ENCODE results near the gene GPR3.

Gene GPR3

DNA sequence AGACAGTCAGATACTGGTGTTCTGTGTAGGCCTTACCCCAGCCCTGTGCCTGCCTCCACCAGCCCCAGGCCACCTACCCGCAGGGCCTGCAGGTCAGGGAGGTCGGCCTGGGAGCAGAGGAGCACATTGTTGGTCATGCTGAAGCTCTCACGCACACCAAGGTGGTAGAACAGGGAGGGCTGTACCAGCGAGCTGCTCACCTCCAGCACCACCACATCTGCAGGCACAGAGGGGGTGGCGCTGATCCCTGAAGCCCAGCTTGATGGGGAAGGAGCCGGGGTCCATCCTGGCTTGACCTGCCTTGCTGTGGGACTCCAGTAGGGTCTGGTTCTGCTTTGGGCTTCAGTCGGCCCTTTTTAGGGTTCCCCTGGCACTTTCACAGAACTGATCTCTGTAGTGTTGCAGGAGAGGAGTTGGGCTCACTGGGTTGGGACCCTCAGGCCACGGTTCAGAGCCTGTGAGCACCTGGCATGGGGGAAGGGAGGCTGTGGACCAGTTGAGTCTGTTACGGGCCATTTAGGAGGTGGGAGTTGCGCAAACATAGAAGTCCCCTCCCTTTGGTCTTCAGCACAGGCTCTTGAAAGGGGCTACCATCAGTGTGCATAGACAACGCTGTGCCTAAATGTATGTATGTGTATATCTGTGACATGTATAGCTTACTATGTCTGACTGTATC, 27.6 kb upstream of the GPR3 start:
- TF ChIP-seq GATA1 (IDR thresholded peaks at IDR 0.05; ENCODE audit: low read depth, low read length) (no peak), POLR2A (IDR thresholded peaks at IDR 0.05; ENCODE audit: low read length) (no peak)
- no peak for DNase-seq

DNA sequence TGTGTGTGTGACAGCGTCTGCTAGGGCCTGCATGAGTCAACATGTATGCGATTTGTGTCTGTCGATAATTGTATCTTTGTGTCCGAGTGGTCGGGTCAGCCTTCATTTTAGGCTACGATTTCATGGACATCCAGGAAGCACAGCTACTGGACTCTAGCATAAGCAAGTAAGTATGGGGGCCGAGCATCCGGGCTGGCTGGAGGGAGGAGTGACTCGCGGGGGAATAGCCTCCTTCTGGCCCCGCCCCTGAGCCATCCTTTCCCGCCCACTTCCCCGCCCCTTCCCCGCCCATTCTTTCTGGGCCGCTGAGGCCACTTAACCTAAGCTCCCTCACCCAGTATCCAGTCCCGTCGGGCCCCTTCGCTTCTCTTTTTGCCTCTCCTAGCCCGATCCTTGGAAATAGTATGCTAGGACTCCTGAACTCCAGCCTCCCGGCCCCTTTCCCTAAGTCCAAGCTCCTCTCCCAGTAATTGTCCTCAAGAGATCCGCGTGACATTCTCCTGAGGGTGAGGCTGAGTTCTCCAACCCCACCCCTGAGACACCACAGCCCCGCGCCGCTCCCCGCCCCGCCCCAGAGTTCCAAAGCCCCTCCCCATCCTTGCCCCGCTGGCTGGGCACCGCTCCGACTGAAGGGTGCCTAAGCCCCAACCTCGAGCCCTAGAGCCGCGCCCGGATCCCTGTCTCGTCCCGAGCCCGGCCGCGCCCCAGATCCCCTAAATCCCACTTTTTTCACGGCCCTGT, 26.9 kb upstream of the GPR3 start:
- peak in 1 of 2 experiments; percentile 91 for DNase-seq
- no peak for TF ChIP-seq GATA1 (IDR thresholded peaks at IDR 0.05; ENCODE audit: low read depth, low read length)
- no peak for TF ChIP-seq POLR2A (IDR thresholded peaks at IDR 0.05; ENCODE audit: low read length)

DNA sequence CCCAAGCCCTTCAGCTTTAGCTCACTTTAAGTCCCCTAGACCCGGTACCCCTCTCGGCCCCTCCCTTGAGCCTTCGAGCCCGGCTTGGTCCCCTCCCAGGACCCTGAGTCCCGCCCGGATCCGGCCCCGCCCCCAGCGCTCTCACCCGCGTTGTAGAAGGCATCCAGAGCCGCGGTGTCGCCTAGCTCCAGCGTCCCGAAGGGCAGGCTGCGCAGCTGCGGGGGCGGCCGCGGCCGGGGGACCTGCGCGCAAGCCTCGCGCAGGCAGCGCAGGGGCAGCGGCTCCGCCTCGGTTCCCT, 26.4 kb upstream of the GPR3 start:
- TF ChIP-seq POLR2A (IDR thresholded peaks at IDR 0.05; ENCODE audit: low read length) (no peak), GATA1 (IDR thresholded peaks at IDR 0.05; ENCODE audit: low read depth, low read length) (no peak)
- peak in 1 of 2 experiments; percentile 77 for DNase-seq

DNA sequence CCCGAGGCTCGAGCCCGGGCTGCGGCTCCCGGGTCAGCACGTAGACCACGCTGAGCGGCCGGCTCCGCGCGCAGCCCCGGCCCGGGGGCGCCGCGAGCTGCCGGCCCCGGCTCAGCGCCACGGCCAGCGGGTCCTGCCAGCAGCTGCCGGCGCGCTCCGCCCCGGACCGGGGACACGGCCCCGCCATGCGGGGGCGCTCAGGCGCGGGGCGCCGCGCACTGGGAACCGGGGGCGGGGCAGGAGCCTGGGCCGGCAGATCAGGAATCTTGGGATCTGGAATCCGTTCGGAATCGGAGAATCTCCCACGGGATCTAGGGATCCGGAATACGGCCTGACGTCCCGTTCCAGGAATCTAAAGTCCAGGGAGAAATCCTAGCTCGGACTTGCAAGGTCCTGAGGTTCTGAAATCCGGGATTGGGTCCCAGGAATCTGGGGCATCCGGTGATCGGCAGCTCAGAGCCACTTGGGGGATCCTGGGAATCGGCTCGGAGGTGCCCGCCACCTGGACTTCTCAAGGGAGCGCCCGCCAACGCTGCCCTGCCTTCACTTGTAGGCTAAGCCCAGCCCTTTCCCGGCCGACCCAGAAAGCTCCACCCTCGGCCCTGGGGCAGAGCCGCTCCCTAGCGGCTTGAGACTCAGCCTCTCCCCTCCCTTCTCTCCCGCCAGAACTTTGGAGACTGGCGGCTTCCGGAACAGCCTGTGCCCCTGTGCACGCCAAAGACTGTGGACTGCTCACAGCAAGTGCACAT, 25.8 kb upstream of the GPR3 start, which contains the start of gene MAP3K6:
MAP3K6 (minus strand) TSS at position 551 of the 749 bp plus-strand sequence; CDS start at position 187, 364 bp downstream.
- TF ChIP-seq GATA1 (IDR thresholded peaks at IDR 0.05; ENCODE audit: low read depth, low read length): no peak
- no peak for TF ChIP-seq POLR2A (IDR thresholded peaks at IDR 0.05; ENCODE audit: low read length)
- peak in 1 of 2 experiments; percentile 72 for DNase-seq

DNA sequence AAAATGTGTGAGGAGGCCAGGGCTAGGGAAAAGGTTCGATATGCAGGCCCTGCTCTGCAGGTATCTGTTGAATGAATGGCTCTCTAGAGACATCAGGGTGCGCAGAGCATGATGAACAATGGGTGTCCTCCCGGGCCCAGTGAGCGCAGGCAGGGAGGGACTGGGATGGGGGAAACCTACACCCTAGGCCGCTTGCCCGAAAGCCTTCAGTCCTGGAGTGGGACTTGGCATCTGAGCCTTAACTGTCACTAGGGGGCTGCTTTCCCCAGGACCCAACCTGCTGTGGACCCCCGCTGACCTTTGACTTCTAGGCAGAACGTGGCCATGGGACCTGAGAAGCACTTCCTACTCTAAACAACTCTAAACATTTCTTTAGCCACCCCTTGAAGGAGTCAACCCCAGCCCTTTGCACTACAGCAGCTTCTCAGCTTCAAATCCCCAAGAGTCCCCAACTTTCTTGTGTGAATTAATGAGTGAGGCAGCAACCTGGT, 25.2 kb upstream of the GPR3 start:
- TF ChIP-seq GATA1 (IDR thresholded peaks at IDR 0.05; ENCODE audit: low read depth, low read length) (no peak), POLR2A (IDR thresholded peaks at IDR 0.05; ENCODE audit: low read length) (no peak)
- no peak for DNase-seq

DNA sequence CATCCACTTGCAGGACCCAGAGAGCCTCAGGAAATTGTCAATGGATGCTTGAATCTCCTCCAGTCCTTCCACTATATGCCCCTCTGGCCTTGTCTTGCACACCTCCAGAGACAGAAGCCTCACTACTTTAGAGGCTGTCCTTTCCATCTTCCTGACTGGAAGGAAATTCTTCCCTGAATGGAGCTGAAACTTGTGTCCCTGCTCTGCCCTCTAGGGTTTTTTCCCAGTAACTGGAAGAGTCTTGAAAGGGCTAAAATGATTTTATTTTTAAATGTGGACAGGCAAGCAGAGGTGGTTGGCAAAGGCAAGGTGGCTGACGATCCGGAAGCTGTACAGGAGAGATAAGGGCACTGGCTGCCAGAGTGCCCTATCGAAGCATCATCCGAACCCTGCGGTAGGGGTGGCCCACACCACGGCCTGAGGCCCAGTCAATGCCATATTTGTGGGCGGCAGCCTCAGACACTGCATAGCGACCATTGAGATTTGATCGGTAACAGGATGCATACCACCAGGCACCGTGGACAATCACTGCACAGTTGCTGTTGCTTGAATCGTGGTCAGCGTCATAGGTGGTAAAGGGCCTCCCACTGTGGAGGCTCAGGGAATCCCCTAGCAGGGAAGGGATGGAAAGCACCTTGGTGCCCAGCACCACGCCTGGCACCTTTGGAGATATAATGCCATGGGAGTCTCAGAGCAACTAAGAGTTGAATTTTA, 23.4 kb upstream of the GPR3 start:
- TF ChIP-seq GATA1 (IDR thresholded peaks at IDR 0.05; ENCODE audit: low read depth, low read length): no peak
- no peak for TF ChIP-seq POLR2A (IDR thresholded peaks at IDR 0.05; ENCODE audit: low read length)
- peak in 1 of 2 experiments; percentile 67 for DNase-seq

DNA sequence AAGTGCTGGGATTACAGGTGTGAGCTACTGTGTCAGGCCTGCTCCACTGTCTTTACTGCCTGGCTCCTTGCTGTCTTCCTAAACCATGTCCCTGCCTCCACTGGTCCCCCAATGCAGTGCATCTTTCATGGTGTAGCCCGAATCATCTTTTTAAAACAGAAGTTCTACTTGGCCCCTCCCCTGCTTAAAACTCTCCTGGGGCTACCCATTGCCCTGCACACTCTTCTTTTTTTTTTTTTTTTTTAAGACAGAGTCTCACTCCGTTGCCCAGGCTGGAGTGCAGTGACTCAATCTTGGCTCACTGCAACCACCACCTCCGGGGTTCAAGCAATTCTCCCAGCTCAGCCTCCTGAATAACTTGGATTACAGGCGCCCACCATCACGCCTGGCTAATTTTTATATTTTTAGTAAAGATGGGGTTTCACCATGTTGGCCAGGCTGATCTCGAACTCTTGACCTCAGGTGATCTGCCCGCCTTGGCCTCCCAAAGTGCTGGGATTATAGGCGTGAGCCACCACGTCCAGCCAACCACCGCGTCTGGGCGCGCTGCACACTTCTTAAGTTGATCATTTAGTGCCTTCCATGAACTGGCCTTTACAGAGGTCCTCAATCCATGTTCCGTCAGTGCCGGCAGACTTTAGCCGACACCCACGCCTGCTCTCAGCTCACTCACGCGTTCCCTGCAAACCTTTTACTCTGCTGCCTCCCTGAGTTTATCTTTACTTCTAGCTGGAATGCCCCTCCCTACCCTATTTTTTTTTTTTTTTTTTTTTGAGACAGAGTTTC, 20.2 kb upstream of the GPR3 start:
- no peak for TF ChIP-seq POLR2A (IDR thresholded peaks at IDR 0.05; ENCODE audit: low read length)
- no peak for TF ChIP-seq GATA1 (IDR thresholded peaks at IDR 0.05; ENCODE audit: low read depth, low read length)
- DNase-seq: no peak

DNA sequence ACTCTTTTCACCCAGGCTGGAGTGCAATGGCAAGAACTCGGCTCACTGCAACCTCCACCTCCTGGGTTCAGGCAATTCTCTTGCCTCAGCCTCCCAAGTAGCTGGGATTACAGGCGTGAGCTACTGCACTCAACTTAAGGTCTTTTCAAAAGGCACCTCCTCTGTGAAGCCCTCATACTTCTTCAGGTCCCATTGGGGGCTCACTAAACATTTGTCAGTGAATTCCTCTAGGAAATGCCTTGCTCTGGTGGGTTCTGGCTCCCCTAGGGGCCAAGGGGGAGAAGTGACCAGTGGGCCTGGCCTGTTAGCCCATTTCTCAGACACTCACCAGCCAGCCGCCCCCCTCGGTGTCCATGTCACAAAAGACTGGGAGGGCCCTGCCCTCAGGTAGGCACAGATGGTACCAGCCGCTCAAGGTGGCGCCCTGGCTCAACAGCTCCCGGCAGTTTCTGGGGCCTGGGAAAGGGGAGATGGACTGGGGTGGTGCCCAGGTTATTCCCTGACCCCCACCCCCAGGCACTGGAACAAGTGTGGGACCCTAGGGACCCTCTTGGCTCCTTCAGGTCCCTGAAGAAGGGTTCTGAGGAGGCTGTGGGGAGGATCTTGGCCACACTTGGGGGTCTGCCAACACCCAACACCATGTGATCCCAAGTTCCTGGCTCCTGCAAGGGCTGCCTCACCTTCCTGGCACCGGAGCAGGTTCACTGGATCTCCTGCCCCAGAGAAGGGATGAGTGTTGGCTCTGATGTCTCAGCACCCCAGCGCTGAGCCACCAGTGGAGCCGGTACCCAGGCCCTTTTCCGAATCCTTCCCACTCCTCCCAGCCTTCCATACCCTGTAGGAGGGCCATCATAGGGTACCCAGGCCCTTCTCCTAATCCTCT, 19.4 kb upstream of the GPR3 start:
- no peak for DNase-seq
- TF ChIP-seq POLR2A (IDR thresholded peaks at IDR 0.05; ENCODE audit: low read length) (no peak), GATA1 (IDR thresholded peaks at IDR 0.05; ENCODE audit: low read depth, low read length) (no peak)

DNA sequence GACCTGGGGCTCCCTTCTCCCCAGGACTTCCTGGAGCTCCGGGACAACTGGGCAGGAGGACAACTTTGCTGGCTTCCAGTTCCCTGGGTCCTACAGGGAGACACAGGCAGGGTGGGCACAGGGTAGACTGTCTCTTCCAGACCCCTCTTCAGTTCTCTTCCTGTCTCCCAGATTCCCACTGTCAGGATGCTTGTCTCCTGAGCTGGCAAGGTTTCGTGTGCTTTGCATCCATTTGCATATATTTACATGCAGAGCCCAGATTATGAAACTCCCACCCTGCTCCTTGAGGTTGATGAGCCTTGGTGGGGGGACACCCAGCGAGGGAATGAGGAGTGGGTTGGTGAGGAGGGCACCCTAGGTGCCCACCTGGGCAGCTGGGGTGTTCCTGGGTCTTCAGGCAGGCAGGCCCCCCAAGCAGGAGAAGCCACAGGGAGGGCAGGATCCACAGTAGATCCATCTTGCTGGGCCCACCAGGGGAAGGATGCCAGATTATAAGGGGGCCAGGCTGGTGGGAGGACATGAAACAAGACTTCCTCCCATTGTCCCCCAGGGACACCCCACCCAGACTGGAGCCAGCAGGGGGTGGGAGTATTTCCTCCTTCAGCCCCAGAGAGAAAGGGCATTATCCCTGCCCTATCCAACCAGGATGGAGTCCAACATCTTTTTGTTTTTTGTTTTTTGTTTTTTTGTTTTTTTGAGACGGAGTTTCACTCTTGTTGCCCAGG, 17.9 kb upstream of the GPR3 start, which contains the start of gene FCN3:
FCN3 (minus strand) TSS at position 463 of the 725 bp plus-strand sequence; CDS start at position 457, 6 bp downstream.
- no peak for TF ChIP-seq POLR2A (IDR thresholded peaks at IDR 0.05; ENCODE audit: low read length)
- DNase-seq: no peak

DNA sequence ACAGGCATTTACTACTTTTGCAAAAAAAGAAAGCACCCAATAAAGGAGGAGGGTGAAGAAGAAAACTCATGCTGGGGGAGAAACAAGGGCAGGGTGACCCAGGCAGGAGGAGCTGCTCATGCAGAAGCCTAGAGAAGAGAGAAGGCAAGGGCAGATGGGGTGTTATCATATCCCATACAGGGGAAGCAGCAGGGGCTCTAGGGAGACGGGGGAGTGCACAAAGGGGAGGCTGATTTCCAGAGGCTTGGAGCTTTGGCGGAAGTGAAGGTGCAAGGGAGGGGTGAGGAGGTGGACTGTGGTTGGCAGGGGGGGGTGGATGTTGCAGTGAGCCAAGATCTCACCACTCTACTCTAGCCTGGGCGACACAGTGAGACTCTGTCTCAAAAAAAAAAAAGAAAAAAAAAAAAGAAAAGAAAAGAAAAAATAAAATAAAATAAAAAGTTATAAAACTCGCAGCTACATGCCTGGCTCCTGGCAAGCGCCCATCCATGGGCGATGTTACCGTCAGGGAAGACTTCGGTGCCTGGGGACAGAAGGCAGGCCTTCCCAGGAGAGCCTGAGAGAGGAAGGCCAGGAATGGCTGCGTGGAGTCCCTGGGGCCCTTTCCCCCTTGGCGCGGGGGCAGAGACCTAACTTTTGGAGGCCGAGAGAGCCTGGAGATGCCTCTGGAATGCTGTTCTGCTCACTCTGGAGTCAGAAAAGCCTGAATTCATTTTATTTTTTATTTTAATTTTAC, 14.5 kb upstream of the GPR3 start:
- no peak for TF ChIP-seq GATA1 (IDR thresholded peaks at IDR 0.05; ENCODE audit: low read depth, low read length)
- TF ChIP-seq POLR2A (IDR thresholded peaks at IDR 0.05; ENCODE audit: low read length): no peak
- no peak for DNase-seq
